ENCODE measurements around the gene SYNRG. TPM values are rescaled to one million over a fixed set of nuclear protein-coding genes. Genes with fewer than 3 reads are reported as not detected.

Gene SYNRG
- total RNA-seq, 2 experiments from 2014 or later: 106 to 111 TPM

- H3K4me3 Mint-ChIP-seq: no peak overlapping the region
- H3K27me3 Mint-ChIP-seq: no peaks in the 10 kb centered on the region
- H3K36me3 Mint-ChIP-seq (ENCODE audit: low read depth): no peaks in the 10 kb centered on the region
- ChIA-PET CTCF (interaction anchor here (0.6 to 0.7 kb wide), 2 partner anchors 133 to 201 kb away, joined by 3 read pairs; no protein-coding TSS in a partner anchor), POLR2A (no interaction called here)
- H3K9me3 Mint-ChIP-seq: no peaks in the 10 kb centered on the region
- peaks cover 7% of the 10 kb centered on the region for H3K4me1 Mint-ChIP-seq
- no peak for DNase-seq
- H3K27ac Mint-ChIP-seq: no peak overlapping the region
These were observed 106.9 kb downstream of the SYNRG start for GRCh38 chr17:37502009-37502936.

- Mint-ChIP-seq H3K36me3 (ENCODE audit: low read depth) (no peaks in the 10 kb centered on the region), H3K27ac (no peak overlapping the region), H3K4me1 (no peaks in the 10 kb centered on the region), H3K4me3 (no peak overlapping the region), H3K27me3 (no peaks in the 10 kb centered on the region), H3K9me3 (no peaks in the 10 kb centered on the region)
- ChIA-PET POLR2A (no interaction called here), CTCF (interaction anchor here (0.8 to 1.0 kb wide), 2 partner anchors 14 to 127 kb away, joined by 3 to 4 read pairs; no protein-coding TSS in a partner anchor)
- DNase-seq: no peak
These were observed 108.8 kb downstream of the SYNRG start for GRCh38 chr17:37500378-37500777.

- ChIA-PET POLR2A (interaction anchor here (0.7 kb wide), 1 partner anchor 58 kb away, joined by 3 read pairs; no protein-coding TSS in a partner anchor), CTCF (interaction anchor here (1.4 kb wide), 1 partner anchor 12 kb away, joined by 5 read pairs; no protein-coding TSS in a partner anchor)
These were observed 114.2 kb downstream of the SYNRG start for GRCh38 chr17:37494971-37495370.

GRCh38 chr17:37494401-37494831, 114.8 kb downstream of the SYNRG start:
- no peaks in the 10 kb centered on the region for H3K9me3 Mint-ChIP-seq
- no peak overlapping the region for H3K27ac Mint-ChIP-seq
- CTCF ChIA-PET: interaction anchor here (1.4 kb wide), 1 partner anchor 11 kb away, joined by 5 read pairs; no protein-coding TSS in a partner anchor
- POLR2A ChIA-PET: no interaction called here
- H3K27me3 Mint-ChIP-seq: no peaks in the 10 kb centered on the region
- H3K4me1 Mint-ChIP-seq: peaks cover 17% of the 10 kb centered on the region
- H3K4me3 Mint-ChIP-seq: no peak overlapping the region
- H3K36me3 Mint-ChIP-seq (ENCODE audit: low read depth): peaks cover 2% of the 10 kb centered on the region
- DNase-seq: no peak

More at GRCh38 chr17:37494971-37495370, 114.2 kb downstream of the SYNRG start:
- no peak overlapping the region for H3K4me3 Mint-ChIP-seq
- H3K27me3 Mint-ChIP-seq: no peaks in the 10 kb centered on the region
- peaks cover 17% of the 10 kb centered on the region for H3K4me1 Mint-ChIP-seq
- DNase-seq: no peak
- no peak overlapping the region for H3K27ac Mint-ChIP-seq
- H3K9me3 Mint-ChIP-seq: no peaks in the 10 kb centered on the region
- H3K36me3 Mint-ChIP-seq (ENCODE audit: low read depth): peaks cover 2% of the 10 kb centered on the region

GRCh38 chr17:37493249-37494027, 115.8 kb downstream of the SYNRG start:
- no peak for DNase-seq
- Mint-ChIP-seq H3K4me1 (peaks cover 22% of the 10 kb centered on the region), H3K27me3 (no peaks in the 10 kb centered on the region), H3K27ac (no peak overlapping the region), H3K9me3 (no peaks in the 10 kb centered on the region), H3K36me3 (ENCODE audit: low read depth) (peaks cover 2% of the 10 kb centered on the region), H3K4me3 (no peak overlapping the region)
- CTCF ChIA-PET: interaction anchor here (1.4 kb wide), 1 partner anchor 10 kb away, joined by 5 read pairs; no protein-coding TSS in a partner anchor
- POLR2A ChIA-PET: no interaction called here

GRCh38 chr17:37492167-37492566, 117.1 kb downstream of the SYNRG start:
- H3K4me3 Mint-ChIP-seq: no peak overlapping the region

GRCh38 chr17:37490638-37491614, 118.3 kb downstream of the SYNRG start:
- DNase-seq: no peak
- Mint-ChIP-seq H3K4me1 (peaks cover 28% of the 10 kb centered on the region), H3K4me3 (peak overlapping the region; percentile 86), H3K9me3 (no peaks in the 10 kb centered on the region), H3K36me3 (ENCODE audit: low read depth) (peaks cover 2% of the 10 kb centered on the region), H3K27me3 (no peaks in the 10 kb centered on the region), H3K27ac (peak overlapping the region; percentile 86)
- ChIA-PET CTCF (interaction anchor here (1.2 to 1.8 kb wide), 2 partner anchors 10 to 118 kb away, joined by 3 to 5 read pairs; no protein-coding TSS in a partner anchor), POLR2A (no interaction called here)

More at GRCh38 chr17:37492167-37492566, 117.1 kb downstream of the SYNRG start:
- no peak for DNase-seq
- Mint-ChIP-seq H3K27me3 (no peaks in the 10 kb centered on the region), H3K36me3 (ENCODE audit: low read depth) (peaks cover 2% of the 10 kb centered on the region), H3K9me3 (no peaks in the 10 kb centered on the region), H3K27ac (no peak overlapping the region), H3K4me1 (peaks cover 28% of the 10 kb centered on the region)
- POLR2A ChIA-PET: no interaction called here
- CTCF ChIA-PET: interaction anchor here (1.8 kb wide), 1 partner anchor 12 kb away, joined by 5 read pairs; no protein-coding TSS in a partner anchor

- Mint-ChIP-seq H3K4me3 (peak overlapping the region; percentile 86), H3K36me3 (ENCODE audit: low read depth) (peaks cover 2% of the 10 kb centered on the region), H3K4me1 (peaks cover 31% of the 10 kb centered on the region), H3K27me3 (no peaks in the 10 kb centered on the region), H3K9me3 (no peaks in the 10 kb centered on the region), H3K27ac (peak overlapping the region; percentile 86)
- CTCF ChIA-PET: interaction anchor here (1.2 kb wide), 1 partner anchor 117 kb away, joined by 3 read pairs; no protein-coding TSS in a partner anchor
- peak; percentile 74 for DNase-seq
- POLR2A ChIA-PET: no interaction called here
These were observed 119.1 kb downstream of the SYNRG start for GRCh38 chr17:37490022-37490587.

GRCh38 chr17:37489197-37490001, 119.8 kb downstream of the SYNRG start, which contains the start of gene DUSP14:
DUSP14 (plus strand) TSS chr17:37489891; CDS start chr17:37512273, 22,382 bp downstream.
- ChIA-PET CTCF (no interaction called here), POLR2A (no interaction called here)
- H3K4me3 Mint-ChIP-seq: peak within 1 kb of the TSS; percentile 86
- H3K9me3 Mint-ChIP-seq: no peaks in the 10 kb centered on the region
- peak; percentile 78 for DNase-seq
- peak within 1 kb of the TSS; percentile 91 for H3K27ac Mint-ChIP-seq
- H3K36me3 Mint-ChIP-seq (ENCODE audit: low read depth): peaks cover 2% of the 10 kb centered on the region
- H3K4me1 Mint-ChIP-seq: peaks cover 31% of the 10 kb centered on the region
- H3K27me3 Mint-ChIP-seq: no peaks in the 10 kb centered on the region

GRCh38 chr17:37488607-37489196, 120.5 kb downstream of the SYNRG start:
- Mint-ChIP-seq H3K4me1 (peaks cover 34% of the 10 kb centered on the region), H3K36me3 (ENCODE audit: low read depth) (peaks cover 2% of the 10 kb centered on the region), H3K9me3 (no peaks in the 10 kb centered on the region), H3K27me3 (no peaks in the 10 kb centered on the region), H3K4me3 (peak overlapping the region; percentile 85), H3K27ac (peak overlapping the region; percentile 91)
- peak; percentile 51 for DNase-seq
- CTCF ChIA-PET: interaction anchor here (1.0 kb wide), 1 partner anchor 160 kb away, joined by 3 read pairs; no protein-coding TSS in a partner anchor
- POLR2A ChIA-PET: interaction anchor here (0.7 kb wide), 1 partner anchor 331 kb away, joined by 3 read pairs; no protein-coding TSS in a partner anchor

Measured in activated CD4-positive, alpha-beta T cell treated with anti-CD3 and anti-CD28 coated beads, Interleukin-2, amount 10 ng/mL, durations not matched to agents 7 days and 5 days (primary cell).